ENCODE data around the gene TMSB10.
"Not testable (repeated sequence)": the region's sequence is repeated elsewhere in the genome, so short reads cannot be mapped to it uniquely, and the experiment has no call there.

Gene TMSB10

GRCh38 chr2:84904151-84904550 is 1.3 kb upstream of the TMSB10 start:
- no peak for DNase-seq (ENCODE audit: low read depth in 2 of 2)

- no peak for DNase-seq (ENCODE audit: low read depth in 2 of 2)
These were observed 710 bp upstream of the TMSB10 start for GRCh38 chr2:84904717-84905174.

GRCh38 chr2:84906108-84906899 is 848 bp downstream of the TMSB10 start:
- DNase-seq (ENCODE audit: low read depth in 2 of 2), result peak; percentile 50 to 60

GRCh38 chr2:84906900-84907714 is 1.7 kb downstream of the TMSB10 start:
- no peak for DNase-seq (ENCODE audit: low read depth in 2 of 2)

- DNase-seq (ENCODE audit: low read depth in 2 of 2), result no peak
These were observed 3.7 kb downstream of the TMSB10 start for GRCh38 chr2:84908948-84909713.

GRCh38 chr2:84911135-84911678 is 5.8 kb downstream of the TMSB10 start:
- DNase-seq (ENCODE audit: low read depth in 2 of 2), result no peak

GRCh38 chr2:84912984-84913383 is 7.5 kb downstream of the TMSB10 start:
- no peak for DNase-seq (ENCODE audit: low read depth in 2 of 2)

GRCh38 chr2:84914334-84914733 is 8.9 kb downstream of the TMSB10 start:
- no peak for DNase-seq (ENCODE audit: low read depth in 2 of 2)

GRCh38 chr2:84915675-84916074 is 10.2 kb downstream of the TMSB10 start:
- DNase-seq (ENCODE audit: low read depth in 2 of 2), result not testable (repeated sequence)

GRCh38 chr2:84917821-84918220 is 12.4 kb downstream of the TMSB10 start:
- DNase-seq (ENCODE audit: low read depth in 2 of 2), result not testable (repeated sequence)

- no peak for DNase-seq (ENCODE audit: low read depth in 2 of 2)
These were observed 13.0 kb downstream of the TMSB10 start for GRCh38 chr2:84918430-84918829.

- no peak for DNase-seq (ENCODE audit: low read depth in 2 of 2)
These were observed 14.6 kb downstream of the TMSB10 start for GRCh38 chr2:84919885-84920580.

GRCh38 chr2:84923009-84923408 is 17.6 kb downstream of the TMSB10 start:
- DNase-seq (ENCODE audit: low read depth in 2 of 2), result no peak

GRCh38 chr2:84924173-84925106 is 19.0 kb downstream of the TMSB10 start:
- DNase-seq (ENCODE audit: low read depth in 2 of 2), result no peak

GRCh38 chr2:84925336-84925723 is 19.9 kb downstream of the TMSB10 start:
- DNase-seq (ENCODE audit: low read depth in 2 of 2), result no peak

GRCh38 chr2:84925724-84926376 is 20.4 kb downstream of the TMSB10 start:
- DNase-seq (ENCODE audit: low read depth in 2 of 2), result peak; percentile 98 to 99

GRCh38 chr2:84927275-84927627 is 21.8 kb downstream of the TMSB10 start:
- DNase-seq (ENCODE audit: low read depth in 2 of 2), result no peak

GRCh38 chr2:84931384-84931821 is 25.9 kb downstream of the TMSB10 start:
- no peak for DNase-seq (ENCODE audit: low read depth in 2 of 2)

- DNase-seq (ENCODE audit: low read depth in 2 of 2), result no peak
These were observed 32.9 kb downstream of the TMSB10 start for GRCh38 chr2:84938194-84938879.

Measured in stimulated activated CD8-positive, alpha-beta memory T cell treated with anti-CD3 and anti-CD28 coated beads, Interleukin-2, amount 100 ng/mL, for 48 hours (primary cell).